ENCODE results near the gene SAXO1. TPM values are rescaled to one million over a fixed set of nuclear protein-coding genes. Genes with fewer than 3 reads are reported as not detected.
"Not testable (repeated sequence)": the region's sequence is repeated elsewhere in the genome, so short reads cannot be mapped to it uniquely, and the experiment has no call there.

The SAXO1 gene, protein sequence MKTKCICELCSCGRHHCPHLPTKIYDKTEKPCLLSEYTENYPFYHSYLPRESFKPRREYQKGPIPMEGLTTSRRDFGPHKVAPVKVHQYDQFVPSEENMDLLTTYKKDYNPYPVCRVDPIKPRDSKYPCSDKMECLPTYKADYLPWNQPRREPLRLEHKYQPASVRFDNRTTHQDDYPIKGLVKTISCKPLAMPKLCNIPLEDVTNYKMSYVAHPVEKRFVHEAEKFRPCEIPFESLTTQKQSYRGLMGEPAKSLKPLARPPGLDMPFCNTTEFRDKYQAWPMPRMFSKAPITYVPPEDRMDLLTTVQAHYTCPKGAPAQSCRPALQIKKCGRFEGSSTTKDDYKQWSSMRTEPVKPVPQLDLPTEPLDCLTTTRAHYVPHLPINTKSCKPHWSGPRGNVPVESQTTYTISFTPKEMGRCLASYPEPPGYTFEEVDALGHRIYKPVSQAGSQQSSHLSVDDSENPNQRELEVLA
- polyA plus RNA-seq (2013, experiment 1 of 2; ENCODE audit: insufficient read length) = 0.10 TPM
- 0.07 TPM for polyA plus RNA-seq (2013, experiment 2 of 2; ENCODE audit: insufficient read length)

GRCh38 chr9:19033015-19033414 is at the start of gene SAXO1:
Gene SAXO1, minus strand, starts transcription at chr9:19033209. Its CDS starts 301 bp downstream, at chr9:19032908.
- DNase-seq = no peak

- DNase-seq = no peak
These were observed 41.8 kb upstream of the SAXO1 start for GRCh38 chr9:19074836-19075235.

GRCh38 chr9:19074229-19074628 is 41.2 kb upstream of the SAXO1 start:
- no peak for DNase-seq

DNA sequence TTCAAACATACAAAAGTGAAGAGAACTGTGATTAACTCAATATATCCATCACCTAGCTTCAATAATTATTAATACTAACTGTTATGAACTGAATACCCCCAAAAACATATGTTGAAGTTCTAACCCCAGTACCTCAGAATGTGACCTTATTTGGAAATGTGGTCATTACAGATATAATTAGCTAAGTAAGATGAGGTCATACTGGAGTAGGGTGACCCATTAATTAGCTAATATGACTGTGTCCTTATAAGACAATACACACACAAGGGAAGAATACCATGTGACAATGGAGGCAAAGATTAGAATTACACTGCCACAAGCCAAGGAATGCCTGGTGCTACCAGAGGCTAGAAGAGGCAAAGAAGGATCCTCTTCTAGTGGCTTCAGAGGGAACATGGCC is 24.0 kb upstream of the SAXO1 start:
- DNase-seq = no peak

- DNase-seq = no peak
These were observed 17.9 kb upstream of the SAXO1 start for GRCh38 chr9:19050637-19051591.

DNA sequence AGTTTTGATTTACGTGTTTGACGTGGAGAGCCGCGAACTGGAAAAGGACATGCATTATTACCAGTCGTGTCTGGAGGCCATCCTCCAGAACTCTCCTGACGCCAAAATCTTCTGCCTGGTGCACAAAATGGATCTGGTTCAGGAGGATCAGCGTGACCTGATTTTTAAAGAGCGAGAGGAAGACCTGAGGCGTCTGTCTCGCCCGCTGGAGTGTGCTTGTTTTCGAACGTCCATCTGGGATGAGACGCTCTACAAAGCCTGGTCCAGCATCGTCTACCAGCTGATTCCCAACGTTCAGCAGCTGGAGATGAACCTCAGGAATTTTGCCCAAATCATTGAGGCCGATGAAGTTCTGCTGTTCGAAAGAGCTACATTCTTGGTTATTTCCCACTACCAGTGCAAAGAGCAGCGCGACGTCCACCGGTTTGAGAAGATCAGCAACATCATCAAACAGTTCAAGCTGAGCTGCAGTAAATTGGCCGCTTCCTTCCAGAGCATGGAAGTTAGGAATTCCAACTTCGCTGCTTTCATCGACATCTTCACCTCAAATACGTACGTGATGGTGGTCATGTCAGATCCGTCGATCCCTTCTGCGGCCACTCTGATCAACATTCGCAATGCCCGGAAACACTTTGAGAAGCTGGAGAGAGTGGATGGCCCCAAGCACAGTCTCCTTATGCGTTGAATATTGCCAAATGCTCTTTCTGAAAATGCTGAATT is 17.1 kb upstream of the SAXO1 start:
- peak; percentile 60 for DNase-seq

- DNase-seq = peak; percentile 96
These were observed 16.2 kb upstream of the SAXO1 start, which contains the start of gene RRAGA for GRCh38 chr9:19048966-19049916. Gene RRAGA, plus strand, starts transcription at chr9:19049427. Its CDS starts 233 bp downstream, at chr9:19049660.

- no peak for DNase-seq
These were observed 3.6 kb upstream of the SAXO1 start for GRCh38 chr9:19036611-19037010.

DNA sequence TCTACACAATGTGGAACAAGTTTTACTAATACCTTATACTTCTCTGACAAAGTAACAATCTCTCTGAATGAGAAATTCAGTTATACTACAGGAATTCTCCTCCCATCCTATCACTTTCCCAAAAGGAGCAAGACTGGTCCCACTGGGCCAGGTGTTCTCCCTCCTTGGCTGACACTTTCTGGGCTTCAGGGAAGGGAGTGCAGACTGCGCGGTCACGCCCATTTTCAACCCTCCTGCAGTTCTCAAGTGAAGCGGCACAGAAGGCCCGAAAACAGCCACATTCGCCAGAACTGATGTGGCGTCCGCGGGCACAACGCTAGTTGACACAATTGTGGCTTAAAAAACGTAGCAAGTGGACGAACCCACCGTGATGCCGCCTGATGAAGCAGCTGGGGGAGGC is 603 bp downstream of the SAXO1 start:
- DNase-seq = no peak

DNA sequence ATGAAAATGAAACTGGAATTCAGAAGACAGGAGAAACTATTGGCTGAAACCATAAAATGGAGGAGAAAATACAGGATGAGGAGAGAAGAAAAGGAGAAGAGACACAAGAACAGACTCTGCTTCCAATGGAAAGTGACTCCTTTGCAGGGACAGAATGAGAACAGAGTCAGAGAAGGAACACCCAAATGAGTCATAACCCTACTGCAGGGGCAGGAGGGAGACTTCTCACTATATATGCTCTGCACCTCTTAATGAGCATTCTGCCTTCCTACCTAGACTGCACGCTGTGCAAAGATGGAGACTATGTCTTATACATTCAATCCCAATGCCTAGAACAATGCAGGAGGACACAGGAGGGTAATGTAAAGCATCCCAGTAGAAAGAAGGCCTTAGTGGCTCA is 2.1 kb downstream of the SAXO1 start:
- peak; percentile 45 for DNase-seq

- peak; percentile 70 for DNase-seq
These were observed 4.1 kb downstream of the SAXO1 start for GRCh38 chr9:19028835-19029451.

DNA sequence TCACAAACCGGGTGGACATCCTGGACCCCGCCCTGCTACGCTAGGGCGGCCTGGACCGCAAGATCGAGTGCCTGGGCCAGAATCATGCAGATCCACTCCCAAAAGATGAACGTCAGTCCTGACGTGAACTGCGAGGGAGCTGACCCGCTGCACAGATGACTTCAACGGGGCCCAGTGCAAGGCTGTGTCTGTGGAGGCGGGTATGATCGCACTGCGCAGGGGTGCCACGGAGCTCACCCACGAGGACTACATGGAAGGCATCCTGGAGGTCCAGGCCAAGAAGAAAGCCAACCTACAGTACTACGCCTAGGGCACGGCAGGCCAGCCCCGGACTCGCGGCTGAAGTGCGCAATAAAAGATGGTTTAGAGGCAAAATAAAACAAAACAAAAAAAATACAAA is 5.2 kb downstream of the SAXO1 start:
- DNase-seq = no peak

- no peak for DNase-seq
These were observed 6.6 kb downstream of the SAXO1 start for GRCh38 chr9:19026375-19026774.

GRCh38 chr9:19023078-19023477 is 9.9 kb downstream of the SAXO1 start:
- DNase-seq = no peak

GRCh38 chr9:19022206-19022605 is 10.8 kb downstream of the SAXO1 start:
- no peak for DNase-seq

DNA sequence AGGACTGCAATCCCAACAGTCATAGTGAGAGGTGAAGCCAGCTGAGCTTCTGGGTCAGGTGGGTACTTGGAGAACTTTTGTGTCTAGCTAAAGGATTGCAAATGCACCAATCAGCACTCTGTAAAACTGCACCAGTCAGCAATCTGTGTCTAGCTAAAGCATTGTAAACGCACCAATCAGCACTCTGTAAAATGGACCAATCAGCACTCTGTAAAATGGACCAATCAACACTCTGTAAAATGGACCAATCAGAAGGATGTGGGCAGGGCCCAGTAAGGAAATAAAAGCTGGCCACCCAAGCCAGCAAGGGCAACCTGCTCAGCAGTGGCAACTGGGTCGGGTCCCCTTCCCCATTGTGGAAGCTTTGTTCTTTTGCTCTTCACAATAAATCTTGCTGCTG is 11.4 kb downstream of the SAXO1 start:
- not testable (repeated sequence) for DNase-seq

DNA sequence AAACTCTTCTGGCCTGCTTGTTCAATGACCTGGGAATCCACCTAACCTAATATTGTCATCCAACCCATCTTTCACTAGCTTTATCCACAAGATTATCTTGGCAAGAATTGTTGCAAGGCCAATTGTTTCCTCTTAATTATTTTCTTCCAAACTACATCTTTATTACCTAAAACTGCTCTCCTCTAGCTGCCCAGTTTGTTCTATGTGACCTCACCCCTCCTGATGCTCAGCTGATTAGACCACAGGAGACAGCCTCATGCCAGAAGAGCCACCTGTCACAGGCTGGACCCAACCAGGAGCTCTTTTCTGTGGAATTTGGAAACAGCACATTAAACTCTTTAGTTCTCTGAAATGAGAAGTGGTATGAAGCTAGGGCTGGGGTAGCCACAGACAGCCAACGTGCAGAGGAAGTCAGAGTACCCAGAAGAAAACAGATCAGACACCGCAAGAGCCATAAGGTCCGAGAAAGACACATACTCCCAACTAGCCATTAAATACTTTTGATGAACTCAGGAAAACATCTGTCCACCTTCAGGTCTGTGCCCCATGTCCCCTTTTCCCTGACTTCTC is 12.0 kb downstream of the SAXO1 start:
- no peak for DNase-seq

GRCh38 chr9:19018201-19018600 is 14.8 kb downstream of the SAXO1 start:
- no peak for DNase-seq

DNA sequence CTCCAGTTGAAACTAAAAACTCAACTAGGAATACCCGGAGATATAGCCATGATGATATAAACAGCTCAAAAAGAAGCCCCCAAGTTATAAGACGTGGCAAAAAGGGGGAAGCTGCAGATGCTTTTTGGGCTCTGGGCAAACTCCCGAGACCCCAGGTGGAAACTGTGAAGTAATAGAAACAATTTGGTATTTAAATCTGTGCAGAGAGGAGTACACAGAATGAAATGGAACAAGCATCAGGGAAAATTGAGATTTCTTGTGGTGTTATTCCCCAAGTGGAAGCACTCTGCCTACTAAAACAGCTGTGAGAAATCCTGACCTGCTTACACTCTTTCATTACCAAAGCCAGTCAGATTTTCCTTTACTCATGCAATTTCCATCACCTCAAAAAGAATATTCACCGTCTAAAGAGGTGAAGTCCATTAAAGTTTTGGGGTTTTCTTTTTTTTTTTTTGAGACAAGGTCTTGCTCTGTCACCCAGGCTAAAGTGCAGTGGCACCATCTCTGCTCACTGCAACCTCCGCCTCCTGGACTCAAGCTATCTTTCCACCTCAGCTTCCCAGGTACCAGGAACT is 23.5 kb downstream of the SAXO1 start:
- no peak for DNase-seq

DNA sequence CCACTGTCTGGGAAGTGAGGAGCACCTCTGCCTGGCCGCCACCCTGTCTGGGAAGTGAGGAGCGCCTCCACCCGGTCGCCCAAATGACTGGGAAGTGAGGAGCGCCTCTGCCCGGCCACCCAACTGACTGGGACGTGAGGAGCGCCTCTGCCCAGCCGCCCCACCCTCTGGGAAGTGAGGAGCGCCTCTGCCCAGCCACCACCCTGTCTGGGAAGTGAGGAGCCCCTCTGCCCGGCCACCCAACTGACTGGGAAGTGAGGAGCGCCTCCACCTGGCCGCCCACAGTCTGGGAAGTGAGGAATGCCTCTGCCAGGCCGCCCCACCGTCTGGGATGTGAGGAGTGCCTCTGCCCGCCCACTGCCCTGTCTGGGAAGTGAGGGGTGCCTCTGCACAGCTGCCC is 32.9 kb downstream of the SAXO1 start:
- no peak for DNase-seq
